Left forelimb (tissue), 1 donor: ENCODE measurements around the gene FLII.
A peak's percentile ranks its signal among the peaks of the same experiment; 100 is the strongest.
"Not testable (repeated sequence)": the region's sequence is repeated elsewhere in the genome, so short reads cannot be mapped to it uniquely, and the experiment has no call there.

Experiments
- DNase-seq: peaks from one replicate; pipeline ENCODE4 v3.0.0-alpha.2; 2018; ENCODE audit warnings: low spot score

The FLII gene

GRCh38 chr17:18217412-18218015 is 41.0 kb downstream of the FLII start:
- peak; percentile 81 for DNase-seq

GRCh38 chr17:18216906-18217305 is 41.6 kb downstream of the FLII start:
- DNase-seq = not testable (repeated sequence)

GRCh38 chr17:18213666-18214270 is 44.8 kb downstream of the FLII start:
- DNase-seq = no peak

- no peak for DNase-seq
Observed at GRCh38 chr17:18208092-18208491, 50.4 kb downstream of the FLII start.

- no peak for DNase-seq
Observed at GRCh38 chr17:18206962-18207361, 51.6 kb downstream of the FLII start.

GRCh38 chr17:18205861-18206260 is 52.7 kb downstream of the FLII start:
- no peak for DNase-seq

- DNase-seq = no peak
Observed at GRCh38 chr17:18203308-18203707, 55.2 kb downstream of the FLII start.

GRCh38 chr17:18201108-18201507 is 57.4 kb downstream of the FLII start:
- DNase-seq = no peak

- no peak for DNase-seq
Observed at GRCh38 chr17:18198530-18198929, 60.0 kb downstream of the FLII start.

- no peak for DNase-seq
Observed at GRCh38 chr17:18197535-18198194, 60.9 kb downstream of the FLII start.

GRCh38 chr17:18195246-18195645 is 63.3 kb downstream of the FLII start:
- DNase-seq = no peak
